Measurements from ENCODE around the gene APOBEC3B.
"Not testable (repeated sequence)": the region's sequence is repeated elsewhere in the genome, so short reads cannot be mapped to it uniquely, and the experiment has no call there.

- TF ChIP-seq CTCF, POLR2A (IDR thresholded peaks at IDR 0.05): not testable (repeated sequence)
Measured at GRCh38 chr22:38960673-38961072, 21.5 kb upstream of the APOBEC3B start.

Data from esophagus squamous epithelium (tissue), 4 donors.